GM12873 (cell line): Measurements from ENCODE around the gene MYRIP.
A peak's percentile ranks its signal among the peaks of the same experiment; 100 is the strongest.

Source experiments
- CTCF ChIP-seq: IDR thresholded peaks from 2 replicates; pipeline ENCODE4 v1.5.1; 2012; ENCODE audit warnings: low read depth, mild to moderate bottlenecking, moderate library complexity, low read length, control low read depth; ENCODE audit not compliant: insufficient read depth; ENCODE audit errors: missing control alignments

Gene MYRIP

GRCh38 chr3:40173227-40173721 is 363.9 kb downstream of the MYRIP start:
- no peak for TF ChIP-seq CTCF

GRCh38 chr3:40178012-40178594 is 368.7 kb downstream of the MYRIP start:
- TF ChIP-seq CTCF = no peak

GRCh38 chr3:40179016-40179415 is 369.6 kb downstream of the MYRIP start:
- peak; percentile 78 for TF ChIP-seq CTCF

GRCh38 chr3:40181182-40181581 is 371.8 kb downstream of the MYRIP start:
- TF ChIP-seq CTCF = no peak

- TF ChIP-seq CTCF = no peak
Observed at GRCh38 chr3:40185029-40185695, 375.8 kb downstream of the MYRIP start.

- TF ChIP-seq CTCF = no peak
Observed at GRCh38 chr3:40186508-40186907, 377.1 kb downstream of the MYRIP start.

GRCh38 chr3:40187945-40188344 is 378.5 kb downstream of the MYRIP start:
- TF ChIP-seq CTCF = no peak
